Stimulated activated CD8-positive, alpha-beta memory T cell treated with anti-CD3 and anti-CD28 coated beads, Interleukin-2, amount 100 ng/mL, for 1 hour (primary cell): ENCODE data around the gene TXNDC17.
A peak's percentile ranks its signal among the peaks of the same experiment; 100 is the strongest.
"Not testable (repeated sequence)": the region's sequence is repeated elsewhere in the genome, so short reads cannot be mapped to it uniquely, and the experiment has no call there.

Experiments used
- DNase-seq, 2 donors: peaks; one replicate each; pipeline ENCODE4 v3.0.0-alpha.2; 2020; ENCODE audit warnings: low read depth in 2 of 2

Gene TXNDC17

GRCh38 chr17:6636616-6637457 is 4.0 kb upstream of the TXNDC17 start:
- no peak for DNase-seq

- no peak for DNase-seq
Measured at GRCh38 chr17:6637458-6637840, 3.4 kb upstream of the TXNDC17 start.

GRCh38 chr17:6638046-6638908 is 2.6 kb upstream of the TXNDC17 start:
- DNase-seq, result no peak

- DNase-seq, result no peak
Measured at GRCh38 chr17:6639014-6639585, 1.8 kb upstream of the TXNDC17 start.

GRCh38 chr17:6639586-6640535 is 999 bp upstream of the TXNDC17 start:
- no peak for DNase-seq

DNA sequence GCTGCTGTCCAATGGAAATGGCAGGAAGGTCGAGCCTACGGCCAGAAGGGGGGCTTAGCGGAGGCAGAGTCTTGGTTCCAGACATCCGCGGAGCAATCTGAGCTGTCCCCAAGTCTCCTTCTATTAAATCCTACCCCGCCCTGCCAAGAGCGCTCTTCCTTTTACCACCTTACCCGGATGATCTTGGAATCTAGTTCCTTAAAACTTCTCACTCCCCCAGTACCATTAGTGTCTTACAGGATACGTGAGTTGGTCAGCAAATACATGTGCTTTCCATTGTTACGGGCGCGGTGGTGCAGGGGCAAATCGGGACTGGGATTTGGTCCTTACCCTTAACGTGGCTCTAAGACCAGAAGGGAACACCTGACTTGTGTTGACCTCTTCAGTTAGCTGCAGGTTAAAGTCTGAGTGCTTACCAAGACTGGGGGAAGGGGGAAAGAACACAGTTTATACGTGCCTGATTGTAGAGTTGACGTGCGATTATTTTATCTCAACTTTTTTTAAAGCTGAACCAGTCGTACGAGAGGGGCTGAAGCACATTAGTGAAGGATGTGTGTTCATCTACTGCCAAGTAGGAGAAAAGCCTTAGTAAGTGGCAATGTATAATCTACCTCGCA is 495 bp downstream of the TXNDC17 start:
- no peak for DNase-seq

DNA sequence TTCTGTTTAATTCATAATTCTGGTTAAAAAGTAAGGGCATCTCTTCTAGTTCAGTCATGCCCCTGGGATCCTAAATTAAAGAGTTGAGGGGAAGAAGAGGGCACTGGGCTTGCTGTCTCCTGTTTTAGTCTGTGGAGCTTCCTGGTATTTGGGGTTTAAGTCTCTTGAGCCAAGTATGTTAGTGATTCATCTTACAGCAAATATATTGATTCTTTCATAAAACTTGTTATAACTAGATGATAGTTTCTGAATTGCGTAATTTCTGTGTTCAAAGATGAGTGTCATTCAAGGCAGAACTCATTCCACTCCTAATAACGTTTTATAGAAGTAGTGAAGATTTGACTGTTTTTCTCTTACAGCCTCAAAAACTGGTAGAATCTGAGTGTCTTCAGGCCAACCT is 1.7 kb downstream of the TXNDC17 start:
- no peak for DNase-seq

DNA sequence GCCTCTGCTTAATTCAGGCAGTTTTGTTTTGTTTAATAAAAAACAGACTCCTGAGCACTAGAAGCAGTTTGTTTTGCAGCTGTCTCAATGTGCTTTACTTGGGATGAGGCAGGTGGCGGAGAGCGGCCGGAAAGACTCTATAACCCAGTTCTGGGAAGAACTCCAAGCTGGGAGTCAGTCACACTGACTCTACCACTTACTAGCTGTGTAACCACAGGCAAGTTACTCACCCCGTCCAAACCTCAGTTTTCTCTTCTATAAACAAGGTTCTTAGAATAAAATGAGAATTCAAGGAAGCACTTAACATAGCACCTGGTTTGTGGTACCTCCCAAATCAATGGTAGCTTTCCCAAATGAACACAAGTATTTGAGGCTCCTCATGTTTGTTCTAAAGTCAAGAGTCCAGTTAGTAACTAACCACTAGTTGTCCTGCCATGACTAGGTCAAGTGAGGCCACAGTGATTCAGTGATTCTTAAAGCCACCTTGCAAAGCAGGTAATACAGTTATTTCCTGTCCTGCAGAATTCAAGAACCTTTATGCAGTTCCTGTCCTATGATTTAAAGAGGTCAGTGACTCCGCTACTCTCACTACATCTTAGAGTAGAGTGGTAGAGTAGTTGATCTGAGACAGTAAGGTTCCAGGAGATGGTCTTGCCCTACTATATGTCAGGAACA is 2.7 kb downstream of the TXNDC17 start:
- DNase-seq, result no peak

- DNase-seq, result no peak
Measured at GRCh38 chr17:6648181-6648580, 7.3 kb downstream of the TXNDC17 start.

- DNase-seq, result peak; percentile 87 to 89
Measured at GRCh38 chr17:6651354-6651918, 10.6 kb downstream of the TXNDC17 start, which contains the start of the genes C17orf100 and MED31. C17orf100 (plus strand) TSS chr17:6651762; CDS start chr17:6651914, 152 bp downstream. MED31 (minus strand) TSS chr17:6651605; CDS start chr17:6651528, 77 bp downstream.

DNA sequence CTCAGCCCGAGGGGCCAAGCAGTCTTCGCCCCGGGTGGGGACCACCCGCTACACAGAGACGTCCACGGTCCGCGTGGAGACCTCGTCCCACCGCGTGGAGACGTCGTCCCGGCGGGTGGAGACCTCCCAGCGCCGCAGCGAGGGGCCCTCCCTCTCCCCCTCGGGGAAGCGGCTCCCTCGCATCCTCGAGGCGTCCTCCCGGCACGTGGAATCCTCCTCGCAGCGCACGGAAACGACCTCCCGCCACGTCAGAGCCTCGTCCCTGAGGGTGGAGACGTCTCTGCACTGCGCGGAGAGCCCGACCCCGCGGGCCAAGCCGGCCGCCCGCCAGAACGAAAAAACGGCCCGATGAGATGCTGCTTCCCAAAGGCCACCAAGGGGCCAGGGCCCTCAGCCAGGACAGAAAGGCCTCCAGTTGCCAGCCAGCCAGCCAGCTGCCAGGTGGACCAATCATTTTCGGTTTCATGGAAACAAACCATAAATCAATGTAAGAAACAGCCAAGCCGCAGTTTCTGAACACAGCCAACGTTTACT is 11.1 kb downstream of the TXNDC17 start:
- DNase-seq, result no peak

- DNase-seq, result no peak
Measured at GRCh38 chr17:6654841-6655731, 14.2 kb downstream of the TXNDC17 start.

DNA sequence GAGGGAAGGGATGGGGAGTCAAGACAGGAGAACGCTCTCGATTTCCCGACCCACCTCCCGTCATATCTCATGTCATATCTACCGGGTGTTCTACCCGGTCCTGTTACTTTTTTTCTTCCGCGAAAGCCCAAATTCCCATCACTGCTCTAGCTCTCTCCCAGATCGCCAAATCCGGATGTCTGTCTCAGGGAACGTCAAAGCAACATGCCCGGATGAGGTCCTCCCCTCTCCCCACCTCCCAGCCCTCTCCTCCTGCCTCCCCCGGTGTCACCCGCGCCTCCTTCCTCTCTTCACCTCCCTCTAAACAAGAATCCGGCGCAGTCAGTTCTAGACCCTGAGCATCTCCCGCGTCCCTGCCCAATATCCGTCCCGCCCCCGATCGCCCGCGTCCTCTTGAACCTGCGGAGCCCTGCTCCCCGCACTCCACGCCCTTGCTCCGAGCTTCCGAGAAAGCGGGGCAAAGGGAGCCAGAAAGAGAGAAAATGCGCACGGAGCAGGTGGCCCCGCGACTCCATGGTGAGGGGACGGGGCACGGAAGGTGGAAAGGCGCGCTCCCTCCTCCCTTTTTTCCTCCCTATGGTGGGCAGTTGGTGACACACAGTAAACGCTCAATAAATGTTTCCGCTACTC is 15.0 kb downstream of the TXNDC17 start:
- DNase-seq, result not testable (repeated sequence)

DNA sequence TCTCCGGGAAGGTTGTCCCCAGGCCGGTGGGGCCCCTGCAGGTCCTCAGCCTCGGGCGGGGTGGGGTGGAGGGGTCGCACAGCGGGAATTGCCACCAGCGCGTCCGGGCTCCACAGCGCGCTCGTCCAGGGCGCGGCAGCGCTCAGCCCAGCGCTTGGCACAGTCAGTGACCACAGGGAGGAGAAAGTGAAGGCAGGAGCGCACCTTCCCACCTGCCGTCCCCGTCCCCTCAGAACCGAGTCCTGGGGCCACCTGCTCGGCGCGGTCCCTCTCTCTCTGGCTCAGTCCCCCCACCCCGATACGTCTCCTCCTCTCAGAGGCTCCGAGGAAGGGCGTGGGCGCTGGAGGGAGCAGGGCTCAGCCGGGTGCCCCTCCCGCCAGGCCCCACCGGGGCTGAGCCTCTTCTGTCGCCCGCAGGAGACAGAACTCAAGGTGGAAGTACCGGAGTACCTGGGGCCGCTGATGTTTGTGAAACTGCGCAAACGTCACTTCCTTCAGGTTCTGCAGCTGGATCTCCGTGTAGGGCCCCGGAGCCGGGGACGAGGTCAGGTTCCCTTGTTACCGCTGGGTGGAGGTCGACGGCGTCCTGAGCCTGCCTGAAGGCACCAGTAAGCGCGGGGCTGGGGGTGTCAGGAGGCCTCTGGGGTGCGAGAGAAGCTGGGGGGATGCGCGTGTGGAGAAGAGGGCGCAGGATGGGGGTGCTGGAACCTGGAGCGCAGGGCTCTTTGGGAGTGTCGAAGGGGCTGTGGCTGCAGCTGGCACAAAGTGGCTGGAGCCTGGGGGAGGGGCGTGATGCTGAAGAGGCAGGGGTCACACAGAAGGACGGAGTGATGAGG is 16.2 kb downstream of the TXNDC17 start:
- not testable (repeated sequence) for DNase-seq

DNA sequence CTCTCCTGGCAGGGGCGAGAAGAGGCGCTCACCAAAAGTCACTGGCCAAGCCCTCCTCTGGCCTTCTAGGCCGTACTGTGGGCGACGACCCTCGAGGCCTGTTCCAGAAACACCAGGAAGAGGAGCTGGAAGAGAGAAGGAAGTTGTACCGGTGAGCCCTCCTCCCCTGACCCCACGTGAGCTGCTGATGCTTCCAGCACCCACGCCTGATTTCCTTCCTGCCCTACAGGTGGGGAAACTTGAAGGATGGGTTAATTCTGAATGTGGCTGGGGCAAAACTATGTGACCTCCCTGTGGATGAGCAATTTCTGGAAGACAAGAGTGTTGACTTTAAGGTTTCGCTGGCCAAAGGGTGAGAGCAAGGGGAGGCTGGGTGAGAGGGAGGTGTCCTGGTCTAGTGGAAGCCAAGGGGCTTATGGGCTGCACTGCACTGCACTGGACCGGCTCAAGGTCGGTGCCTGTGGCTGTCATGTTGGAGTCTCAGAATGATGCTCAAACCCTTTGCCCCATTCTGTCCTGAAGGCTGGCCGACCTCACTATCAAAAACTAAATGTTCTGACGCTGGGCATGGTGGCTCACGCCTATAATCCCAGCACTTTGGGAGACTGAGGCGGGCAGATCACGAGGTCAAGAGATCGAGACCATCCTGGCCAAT is 16.9 kb downstream of the TXNDC17 start:
- no peak for DNase-seq

GRCh38 chr17:6658411-6658810 is 17.6 kb downstream of the TXNDC17 start:
- not testable (repeated sequence) for DNase-seq
